K562 (cell line): ENCODE results near the gene IL4I1. TPM values are rescaled to one million over a fixed set of nuclear protein-coding genes. Genes with fewer than 3 reads are reported as not detected.

Experiments used
- BDP1 ChIP-seq: IDR thresholded peaks from 3 replicates; pipeline ENCODE4 v1.6.1; 2011; ENCODE audit not compliant: insufficient read length, insufficient read depth
- BMI1 ChIP-seq: fragments of 150-350 bp; IDR thresholded peaks from 2 replicates; pipeline ENCODE4 v1.6.1; 2014; ENCODE audit warnings: low read length
- DIDO1 ChIP-seq: fragments of 450-650 bp; IDR thresholded peaks from 2 replicates; pipeline ENCODE4 v1.6.1; 2016; ENCODE audit warnings: low read depth, missing biosample characterization, missing genetic modification characterization
- FOXK1 ChIP-seq: sonication (generic); formaldehyde crosslinking; IDR thresholded peaks from 2 replicates; pipeline ENCODE4 v1.8.0; 2022; ENCODE audit warnings: missing genetic modification reagents, mild to moderate bottlenecking, borderline replicate concordance
- GABPA ChIP-seq: fragments of 200-800 bp; sonication (Bioruptor generic); conservative IDR thresholded peaks from 2 replicates; pipeline ENCODE4 v1.6.1; 2016; ENCODE audit warnings: low read depth, missing genetic modification characterization, missing compliant biosample characterization
- KDM5B ChIP-seq: fragments of 200-600 bp; sonication (generic); IDR thresholded peaks from 2 replicates; pipeline ENCODE4 v1.6.1; 2012; ENCODE audit warnings: low read depth, mild to moderate bottlenecking, moderate library complexity, low read length, control low read depth, inconsistent platforms; ENCODE audit not compliant: insufficient replicate concordance
- NRF1 ChIP-seq, 2 experiments: fragments of 450-650 bp; IDR thresholded peaks in 1 of 2; conservative IDR thresholded peaks in 1 of 2; 2 replicates each; pipeline ENCODE4 v1.6.1; 2014; ENCODE audit warnings: mild to moderate bottlenecking in 2 of 2
- PHF20 ChIP-seq: fragments of 450-650 bp; IDR thresholded peaks from 2 replicates; pipeline ENCODE4 v1.6.1; 2018; ENCODE audit not compliant: partially characterized antibody
- PTBP1 ChIP-seq: fragments of 200-400 bp; formaldehyde crosslinking; IDR thresholded peaks from 2 replicates; pipeline ENCODE4 v1.6.1; 2017; ENCODE audit warnings: low read depth, low read length
- TAF9B ChIP-seq: fragments of 450-650 bp; IDR thresholded peaks from 2 replicates; pipeline ENCODE4 v1.6.1; 2018; ENCODE audit warnings: mild to moderate bottlenecking; ENCODE audit not compliant: partially characterized antibody
- TAL1 ChIP-seq: fragments of 450-650 bp; IDR thresholded peaks from 2 replicates; pipeline ENCODE4 v1.6.1; 2016; ENCODE audit warnings: mild to moderate bottlenecking
- ZFP91 ChIP-seq: sonication (generic); formaldehyde crosslinking; IDR thresholded peaks from 2 replicates; pipeline ENCODE4 v1.8.0; 2022; ENCODE audit warnings: mild to moderate bottlenecking, missing genetic modification reagents
- ZNF140 ChIP-seq: fragments of 250-450 bp; sonication (Bioruptor Pico); IDR thresholded peaks from 2 replicates; pipeline ENCODE4 v1.8.0; 2021; ENCODE audit warnings: moderate library complexity, mild to moderate bottlenecking, inconsistent platforms
- ZNF76 ChIP-seq: fragments of 250-450 bp; sonication (Bioruptor Pico); IDR thresholded peaks from 2 replicates; pipeline ENCODE4 v1.4.0; 2020; ENCODE audit warnings: mild to moderate bottlenecking, moderate library complexity, borderline replicate concordance
- polyA plus RNA-seq, 8 experiments: library from polyadenylated mRNA; depleted of rRNA in 4 of 8; stranded (reverse) in 5 of 8; unstranded in 3 of 8; fragments of >200 nt; fragmentation: Nextera tagmentation in 2 of 8; fragmentation: Illumina TruSeq in 1 of 8; extraction: Ambion mirVana in 2 of 8; extraction: Trizol in 1 of 8; gene quantifications; 2 replicates each; pipeline versions ENCODE4 v1.2.1 to v1.2.3, GENCODE V29; 2011 to 2014; ENCODE audit warnings: inconsistent platforms in 1 of 8, missing spikeins in 1 of 8
- total RNA-seq, 7 experiments: library from RNA; depleted of rRNA in 6 of 7; stranded (reverse); fragments of >200 nt in 6 of 7; fragmentation: Illumina TruSeq in 2 of 7; extraction: Trizol in 2 of 7; gene quantifications; 2 replicates each; pipeline versions ENCODE4 v1.2.1 to v1.2.3, GENCODE V29; 2011 to 2021; ENCODE audit warnings: low replicate concordance in 1 of 7
- TF ChIP-seq, protein P1 (sequence below): fragments of 250-450 bp; sonication (Bioruptor Pico); IDR thresholded peaks from 2 replicates; pipeline ENCODE4 v1.4.0; 2020; ENCODE audit warnings: mild to moderate bottlenecking
- TF ChIP-seq, protein P2 (sequence below): fragments of 250-450 bp; sonication (Bioruptor Pico); IDR thresholded peaks from 2 replicates; pipeline ENCODE4 v1.8.0; 2021; ENCODE audit warnings: borderline replicate concordance, mild to moderate bottlenecking, moderate library complexity; ENCODE audit not compliant: poor library complexity, severe bottlenecking
- TF ChIP-seq, protein P3 (sequence below): fragments of 200-800 bp; sonication (Bioruptor generic); IDR thresholded peaks from 2 replicates; pipeline ENCODE4 v1.6.1; 2016; ENCODE audit warnings: missing genetic modification characterization, missing compliant biosample characterization

Gene IL4I1
- total and polyA plus RNA-seq, 9 of the 15 experiments (the other 6 are each of a cell fraction or from before 2014, with no cell fraction given): 0.06 to 0.95 (median 0.43) TPM; not detected in 2

DNA sequence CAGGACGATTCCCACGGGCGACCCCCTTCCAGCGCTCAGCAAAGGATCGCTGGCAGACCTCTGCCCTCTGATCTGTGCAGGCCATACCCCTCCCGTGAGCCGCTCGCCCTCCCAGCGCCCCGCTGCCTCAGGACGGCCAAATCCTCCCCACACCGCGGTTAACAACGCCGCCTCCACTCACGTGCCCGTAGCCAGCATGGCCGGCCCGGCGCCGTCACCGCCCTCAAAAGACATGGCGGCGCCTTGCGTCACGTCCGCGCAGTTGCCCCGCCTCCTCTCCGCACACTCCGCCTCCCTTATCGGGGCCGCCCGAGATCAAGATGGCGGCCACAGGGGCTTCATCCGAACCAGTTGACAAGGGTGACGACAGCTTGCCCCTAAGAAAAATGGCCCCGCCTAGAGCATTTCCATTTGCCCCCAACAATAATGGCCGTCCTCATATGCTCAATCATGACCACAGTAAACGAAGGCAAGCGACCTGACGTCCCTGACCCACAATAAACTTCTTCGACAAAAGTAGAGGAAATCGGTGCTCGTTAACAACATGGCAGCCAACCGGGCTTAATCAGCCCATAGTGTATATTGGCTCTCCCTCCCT is 20.2 kb downstream of the IL4I1 start (continued):
- TF ChIP-seq BMI1 (no peak), ZNF140 (CRISPR knock-in tag) (no peak), BDP1 (no peak), ZFP91 (no peak), GABPA (peak; percentile 95), TAF9B (no peak), KDM5B (peak; percentile 64), FOXK1 (CRISPR knock-in tag) (no peak), DIDO1 (tag) (peak; percentile 2), PHF20 (no peak), PTBP1 (no peak), TAL1 (no peak), NRF1 (conservative IDR thresholded peaks at IDR 0.05 in 1 of 2, IDR thresholded peaks at IDR 0.05 in 1 of 2) (peak; percentile 45 to 70; a peak in 3 of 4 replicates), ZNF76 (CRISPR knock-in tag) (peak; percentile 33; the same call in 1 of the 2 replicates)
- TF ChIP-seq, protein P1, sequence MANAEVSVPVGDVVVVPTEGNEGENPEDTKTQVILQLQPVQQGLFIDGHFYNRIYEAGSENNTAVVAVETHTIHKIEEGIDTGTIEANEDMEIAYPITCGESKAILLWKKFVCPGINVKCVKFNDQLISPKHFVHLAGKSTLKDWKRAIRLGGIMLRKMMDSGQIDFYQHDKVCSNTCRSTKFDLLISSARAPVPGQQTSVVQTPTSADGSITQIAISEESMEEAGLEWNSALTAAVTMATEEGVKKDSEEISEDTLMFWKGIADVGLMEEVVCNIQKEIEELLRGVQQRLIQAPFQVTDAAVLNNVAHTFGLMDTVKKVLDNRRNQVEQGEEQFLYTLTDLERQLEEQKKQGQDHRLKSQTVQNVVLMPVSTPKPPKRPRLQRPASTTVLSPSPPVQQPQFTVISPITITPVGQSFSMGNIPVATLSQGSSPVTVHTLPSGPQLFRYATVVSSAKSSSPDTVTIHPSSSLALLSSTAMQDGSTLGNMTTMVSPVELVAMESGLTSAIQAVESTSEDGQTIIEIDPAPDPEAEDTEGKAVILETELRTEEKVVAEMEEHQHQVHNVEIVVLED (CRISPR knock-in tag): peak; percentile 75
- TF ChIP-seq, protein P2, sequence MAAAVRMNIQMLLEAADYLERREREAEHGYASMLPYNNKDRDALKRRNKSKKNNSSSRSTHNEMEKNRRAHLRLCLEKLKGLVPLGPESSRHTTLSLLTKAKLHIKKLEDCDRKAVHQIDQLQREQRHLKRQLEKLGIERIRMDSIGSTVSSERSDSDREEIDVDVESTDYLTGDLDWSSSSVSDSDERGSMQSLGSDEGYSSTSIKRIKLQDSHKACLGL (CRISPR knock-in tag): no peak
- TF ChIP-seq, protein P3, sequence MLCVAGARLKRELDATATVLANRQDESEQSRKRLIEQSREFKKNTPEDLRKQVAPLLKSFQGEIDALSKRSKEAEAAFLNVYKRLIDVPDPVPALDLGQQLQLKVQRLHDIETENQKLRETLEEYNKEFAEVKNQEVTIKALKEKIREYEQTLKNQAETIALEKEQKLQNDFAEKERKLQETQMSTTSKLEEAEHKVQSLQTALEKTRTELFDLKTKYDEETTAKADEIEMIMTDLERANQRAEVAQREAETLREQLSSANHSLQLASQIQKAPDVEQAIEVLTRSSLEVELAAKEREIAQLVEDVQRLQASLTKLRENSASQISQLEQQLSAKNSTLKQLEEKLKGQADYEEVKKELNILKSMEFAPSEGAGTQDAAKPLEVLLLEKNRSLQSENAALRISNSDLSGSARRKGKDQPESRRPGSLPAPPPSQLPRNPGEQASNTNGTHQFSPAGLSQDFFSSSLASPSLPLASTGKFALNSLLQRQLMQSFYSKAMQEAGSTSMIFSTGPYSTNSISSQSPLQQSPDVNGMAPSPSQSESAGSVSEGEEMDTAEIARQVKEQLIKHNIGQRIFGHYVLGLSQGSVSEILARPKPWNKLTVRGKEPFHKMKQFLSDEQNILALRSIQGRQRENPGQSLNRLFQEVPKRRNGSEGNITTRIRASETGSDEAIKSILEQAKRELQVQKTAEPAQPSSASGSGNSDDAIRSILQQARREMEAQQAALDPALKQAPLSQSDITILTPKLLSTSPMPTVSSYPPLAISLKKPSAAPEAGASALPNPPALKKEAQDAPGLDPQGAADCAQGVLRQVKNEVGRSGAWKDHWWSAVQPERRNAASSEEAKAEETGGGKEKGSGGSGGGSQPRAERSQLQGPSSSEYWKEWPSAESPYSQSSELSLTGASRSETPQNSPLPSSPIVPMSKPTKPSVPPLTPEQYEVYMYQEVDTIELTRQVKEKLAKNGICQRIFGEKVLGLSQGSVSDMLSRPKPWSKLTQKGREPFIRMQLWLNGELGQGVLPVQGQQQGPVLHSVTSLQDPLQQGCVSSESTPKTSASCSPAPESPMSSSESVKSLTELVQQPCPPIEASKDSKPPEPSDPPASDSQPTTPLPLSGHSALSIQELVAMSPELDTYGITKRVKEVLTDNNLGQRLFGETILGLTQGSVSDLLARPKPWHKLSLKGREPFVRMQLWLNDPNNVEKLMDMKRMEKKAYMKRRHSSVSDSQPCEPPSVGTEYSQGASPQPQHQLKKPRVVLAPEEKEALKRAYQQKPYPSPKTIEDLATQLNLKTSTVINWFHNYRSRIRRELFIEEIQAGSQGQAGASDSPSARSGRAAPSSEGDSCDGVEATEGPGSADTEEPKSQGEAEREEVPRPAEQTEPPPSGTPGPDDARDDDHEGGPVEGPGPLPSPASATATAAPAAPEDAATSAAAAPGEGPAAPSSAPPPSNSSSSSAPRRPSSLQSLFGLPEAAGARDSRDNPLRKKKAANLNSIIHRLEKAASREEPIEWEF (CRISPR knock-in tag): no peak; the same call in 1 of the 2 replicates
